ENCODE measurements around the gene SLC30A5.

DNA sequence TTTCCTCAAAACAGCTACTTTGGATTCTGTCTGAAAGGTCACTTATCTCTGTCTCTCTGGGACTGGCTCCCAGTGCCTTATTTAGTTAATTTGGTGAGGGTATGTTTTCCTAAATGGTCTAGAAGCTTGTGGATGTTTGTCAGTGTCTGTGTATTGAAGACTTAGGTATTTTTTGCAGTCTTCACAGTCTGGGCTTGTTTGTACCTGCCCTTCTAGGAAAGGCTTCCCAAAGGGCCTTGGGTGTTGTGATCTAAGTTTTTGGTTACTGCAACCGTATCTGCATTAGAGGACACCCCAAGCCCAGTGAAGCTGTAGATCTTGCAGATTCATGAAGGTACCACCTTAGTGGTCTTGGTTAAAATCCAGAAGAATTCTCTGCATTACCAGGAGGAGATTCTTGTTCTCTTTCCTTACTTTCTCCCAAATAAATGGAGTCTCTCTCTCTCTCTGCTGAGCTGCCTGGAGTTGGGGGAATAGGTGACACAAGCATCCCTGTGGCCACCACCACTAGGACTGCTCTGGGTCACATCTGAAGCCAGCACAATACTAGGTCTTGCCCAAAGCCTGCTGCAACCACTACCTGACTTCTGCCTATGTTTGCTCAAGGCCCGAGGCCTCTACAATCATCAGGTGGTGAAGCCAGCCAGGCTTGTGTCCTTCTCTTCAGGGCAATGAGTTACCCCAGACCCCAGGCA lies 55.3 kb downstream of the SLC30A5 start:
- TF ChIP-seq POLR2A (IDR thresholded peaks at IDR 0.05) (no peak), CTCF (IDR thresholded peaks at IDR 0.05) (no peak), POLR2AphosphoS5 (IDR thresholded peaks at IDR 0.05) (no peak)

All from suprapubic skin (tissue), 4 donors.